ENCODE data around the gene ADAP1. TPM values are rescaled to one million over a fixed set of nuclear protein-coding genes. Genes with fewer than 3 reads are reported as not detected.

The ADAP1 gene
- total RNA-seq, 1 experiment from 2014 or later, result 31.2 TPM

- Histone ChIP-seq H3K4me1 (ENCODE audit: insufficient read depth, low read length) (peaks cover 15% of the 10 kb centered on the region), H3K9ac (ENCODE audit: low read length) (no peak overlapping the region), H3K4me2 (ENCODE audit: low read length) (no peak overlapping the region), H3K9me2 (replicated peaks; ENCODE audit: low read length) (no peaks in the 10 kb centered on the region), H3K9me3 (ENCODE audit: low read length) (no peaks in the 10 kb centered on the region), H3K27me3 (ENCODE audit: low read length) (no peaks in the 10 kb centered on the region), H3F3A (ENCODE audit: low read length, unreplicated experiment) (no peaks in the 10 kb centered on the region), H2AFZ (ENCODE audit: low read length) (no peak overlapping the region), H3K4me3 (ENCODE audit: low read length) (no peak overlapping the region), H4K20me1 (ENCODE audit: low read length) (no peaks in the 10 kb centered on the region), H3K79me2 (ENCODE audit: low read length) (no peaks in the 10 kb centered on the region), H3K27ac (ENCODE audit: low read length) (no peak overlapping the region), H3K36me3 (ENCODE audit: low read depth, low read length) (no peaks in the 10 kb centered on the region)
- no TSS peak for BruUV-seq (replicated peaks)
- POLR2A ChIA-PET (ENCODE audit: unreplicated experiment), result interaction anchor here (0.6 kb wide), 1 partner anchor 28 kb away, joined by 3 read pairs; no protein-coding TSS in a partner anchor
- intact Hi-C loops (cut with micrococcal nuclease), result no loop called here
- TF ChIP-seq, protein P1, sequence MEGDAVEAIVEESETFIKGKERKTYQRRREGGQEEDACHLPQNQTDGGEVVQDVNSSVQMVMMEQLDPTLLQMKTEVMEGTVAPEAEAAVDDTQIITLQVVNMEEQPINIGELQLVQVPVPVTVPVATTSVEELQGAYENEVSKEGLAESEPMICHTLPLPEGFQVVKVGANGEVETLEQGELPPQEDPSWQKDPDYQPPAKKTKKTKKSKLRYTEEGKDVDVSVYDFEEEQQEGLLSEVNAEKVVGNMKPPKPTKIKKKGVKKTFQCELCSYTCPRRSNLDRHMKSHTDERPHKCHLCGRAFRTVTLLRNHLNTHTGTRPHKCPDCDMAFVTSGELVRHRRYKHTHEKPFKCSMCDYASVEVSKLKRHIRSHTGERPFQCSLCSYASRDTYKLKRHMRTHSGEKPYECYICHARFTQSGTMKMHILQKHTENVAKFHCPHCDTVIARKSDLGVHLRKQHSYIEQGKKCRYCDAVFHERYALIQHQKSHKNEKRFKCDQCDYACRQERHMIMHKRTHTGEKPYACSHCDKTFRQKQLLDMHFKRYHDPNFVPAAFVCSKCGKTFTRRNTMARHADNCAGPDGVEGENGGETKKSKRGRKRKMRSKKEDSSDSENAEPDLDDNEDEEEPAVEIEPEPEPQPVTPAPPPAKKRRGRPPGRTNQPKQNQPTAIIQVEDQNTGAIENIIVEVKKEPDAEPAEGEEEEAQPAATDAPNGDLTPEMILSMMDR (conservative IDR thresholded peaks at IDR 0.05; ENCODE audit: low read depth, low read length), result no peak
- TF ChIP-seq EZH2 (IDR thresholded peaks at IDR 0.05; ENCODE audit: low read length, unreplicated experiment), result no peak
- no peak for TF ChIP-seq EZH2phosphoT487 (IDR thresholded peaks at IDR 0.05; ENCODE audit: borderline replicate concordance, low read length)
- CTCF ChIA-PET, result no interaction called here
- ATAC-seq, result no peak
- no peak for DNase-seq
Observed at GRCh38 chr7:921581-922333, 32.7 kb downstream of the ADAP1 start.

- H3K4me1 ChIP-seq (ENCODE audit: insufficient read depth, low read length), result peaks cover 15% of the 10 kb centered on the region
- POLR2A ChIA-PET (ENCODE audit: unreplicated experiment), result no interaction called here
- DNase-seq, result no peak
- no peak overlapping the region for H2AFZ ChIP-seq (ENCODE audit: low read length)
- H3K79me2 ChIP-seq (ENCODE audit: low read length), result no peaks in the 10 kb centered on the region
- H3K9me2 ChIP-seq (replicated peaks; ENCODE audit: low read length), result no peaks in the 10 kb centered on the region
- H3K27me3 ChIP-seq (ENCODE audit: low read length), result no peaks in the 10 kb centered on the region
- intact Hi-C loops (cut with micrococcal nuclease), result no loop called here
- H3K36me3 ChIP-seq (ENCODE audit: low read depth, low read length), result no peaks in the 10 kb centered on the region
- no peak overlapping the region for H3K4me3 ChIP-seq (ENCODE audit: low read length)
- H3K4me2 ChIP-seq (ENCODE audit: low read length), result no peak overlapping the region
- TF ChIP-seq, protein P1 (conservative IDR thresholded peaks at IDR 0.05; ENCODE audit: low read depth, low read length), result no peak
- no peak for TF ChIP-seq EZH2phosphoT487 (IDR thresholded peaks at IDR 0.05; ENCODE audit: borderline replicate concordance, low read length)
- TF ChIP-seq EZH2 (IDR thresholded peaks at IDR 0.05; ENCODE audit: low read length, unreplicated experiment), result no peak
- BruUV-seq (replicated peaks), result no TSS peak
- no peaks in the 10 kb centered on the region for H4K20me1 ChIP-seq (ENCODE audit: low read length)
- ATAC-seq, result no peak
- no peak overlapping the region for H3K9ac ChIP-seq (ENCODE audit: low read length)
- CTCF ChIA-PET, result no interaction called here
- H3K9me3 ChIP-seq (ENCODE audit: low read length), result no peaks in the 10 kb centered on the region
- H3K27ac ChIP-seq (ENCODE audit: low read length), result no peak overlapping the region
- H3F3A ChIP-seq (ENCODE audit: low read length, unreplicated experiment), result no peaks in the 10 kb centered on the region
Observed at GRCh38 chr7:921071-921461, 33.4 kb downstream of the ADAP1 start.

GRCh38 chr7:920351-921070 lies 34.0 kb downstream of the ADAP1 start:
- ChIA-PET CTCF (no interaction called here), POLR2A (ENCODE audit: unreplicated experiment) (no interaction called here)
- intact Hi-C loops (cut with micrococcal nuclease), result no loop called here
- peak; percentile 17 for DNase-seq
- Histone ChIP-seq H2AFZ (ENCODE audit: low read length) (no peak overlapping the region), H3K27ac (ENCODE audit: low read length) (no peak overlapping the region), H3K27me3 (ENCODE audit: low read length) (no peaks in the 10 kb centered on the region), H3F3A (ENCODE audit: low read length, unreplicated experiment) (no peaks in the 10 kb centered on the region), H3K79me2 (ENCODE audit: low read length) (no peaks in the 10 kb centered on the region), H3K9ac (ENCODE audit: low read length) (no peak overlapping the region), H3K4me3 (ENCODE audit: low read length) (no peak overlapping the region), H3K9me3 (ENCODE audit: low read length) (no peaks in the 10 kb centered on the region), H3K9me2 (replicated peaks; ENCODE audit: low read length) (no peaks in the 10 kb centered on the region), H3K36me3 (ENCODE audit: low read depth, low read length) (no peaks in the 10 kb centered on the region), H3K4me2 (ENCODE audit: low read length) (no peak overlapping the region), H3K4me1 (ENCODE audit: insufficient read depth, low read length) (peaks cover 15% of the 10 kb centered on the region), H4K20me1 (ENCODE audit: low read length) (no peaks in the 10 kb centered on the region)
- BruUV-seq (replicated peaks), result no TSS peak
- TF ChIP-seq, protein P1 (conservative IDR thresholded peaks at IDR 0.05; ENCODE audit: low read depth, low read length), result no peak
- TF ChIP-seq EZH2 (IDR thresholded peaks at IDR 0.05; ENCODE audit: low read length, unreplicated experiment) (no peak), EZH2phosphoT487 (IDR thresholded peaks at IDR 0.05; ENCODE audit: borderline replicate concordance, low read length) (no peak)
- ATAC-seq, result 0 out of 2 replicates have a peak, but pooled peaks have one; percentile 8

Measured in PC-3 (cell line).